Lower leg skin (tissue), 3 donors: ENCODE data around the gene DNAJB4.

Experiments
- POLR2A ChIP-seq, 2 donors: fragments of 450-650 bp; IDR thresholded peaks; one replicate each; pipeline ENCODE4 v1.6.1; 2016 to 2017; ENCODE audit warnings: antibody characterized with exemption in 2 of 2, mild to moderate bottlenecking in 1 of 2, moderate library complexity in 1 of 2
- TF ChIP-seq, protein P1 (sequence below), 3 donors: fragments of 450-650 bp; IDR thresholded peaks; one replicate each; pipeline ENCODE4 v1.5.1; 2016; ENCODE audit warnings: antibody characterized with exemption in 3 of 3, mild to moderate bottlenecking in 3 of 3, moderate library complexity in 2 of 3

DNA sequence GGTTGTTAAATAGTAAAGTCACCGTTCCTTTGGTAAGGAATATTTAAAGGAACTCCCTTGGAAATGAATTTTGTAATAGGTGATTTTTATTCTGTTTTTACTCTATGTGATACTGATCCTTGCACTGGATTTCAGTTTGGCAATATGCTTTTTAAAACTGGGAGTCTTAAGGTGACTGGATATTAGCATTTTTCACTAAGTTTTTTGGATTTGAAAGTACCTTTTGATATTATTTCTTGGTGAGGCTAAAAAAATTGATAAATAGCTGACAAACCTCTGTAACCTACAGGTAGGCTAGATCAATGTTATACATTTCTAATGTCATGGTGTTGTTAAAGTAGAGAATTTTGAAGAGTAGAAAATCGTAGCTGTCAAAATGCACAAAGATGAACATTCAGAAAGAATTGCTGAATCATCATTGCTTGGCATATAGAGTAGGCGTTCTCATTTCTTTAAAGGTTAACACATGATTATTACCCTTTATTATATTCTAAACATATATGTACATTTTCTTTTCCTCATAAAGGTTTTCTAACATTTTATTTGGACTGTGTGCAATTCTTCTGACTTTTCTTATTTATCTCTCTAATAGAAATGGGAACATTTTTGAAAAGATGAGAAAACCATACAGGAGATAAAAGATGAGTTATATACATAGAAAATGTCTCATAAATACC, 1.5 kb upstream of the DNAJB4 start:
- no peak for TF ChIP-seq POLR2A (IDR thresholded peaks at IDR 0.05)
- TF ChIP-seq, protein P1, sequence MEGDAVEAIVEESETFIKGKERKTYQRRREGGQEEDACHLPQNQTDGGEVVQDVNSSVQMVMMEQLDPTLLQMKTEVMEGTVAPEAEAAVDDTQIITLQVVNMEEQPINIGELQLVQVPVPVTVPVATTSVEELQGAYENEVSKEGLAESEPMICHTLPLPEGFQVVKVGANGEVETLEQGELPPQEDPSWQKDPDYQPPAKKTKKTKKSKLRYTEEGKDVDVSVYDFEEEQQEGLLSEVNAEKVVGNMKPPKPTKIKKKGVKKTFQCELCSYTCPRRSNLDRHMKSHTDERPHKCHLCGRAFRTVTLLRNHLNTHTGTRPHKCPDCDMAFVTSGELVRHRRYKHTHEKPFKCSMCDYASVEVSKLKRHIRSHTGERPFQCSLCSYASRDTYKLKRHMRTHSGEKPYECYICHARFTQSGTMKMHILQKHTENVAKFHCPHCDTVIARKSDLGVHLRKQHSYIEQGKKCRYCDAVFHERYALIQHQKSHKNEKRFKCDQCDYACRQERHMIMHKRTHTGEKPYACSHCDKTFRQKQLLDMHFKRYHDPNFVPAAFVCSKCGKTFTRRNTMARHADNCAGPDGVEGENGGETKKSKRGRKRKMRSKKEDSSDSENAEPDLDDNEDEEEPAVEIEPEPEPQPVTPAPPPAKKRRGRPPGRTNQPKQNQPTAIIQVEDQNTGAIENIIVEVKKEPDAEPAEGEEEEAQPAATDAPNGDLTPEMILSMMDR (IDR thresholded peaks at IDR 0.05) = no peak
